GM12878 (cell line): Measurements from ENCODE around the gene RHEBL1. TPM values are rescaled to one million over a fixed set of nuclear protein-coding genes. Genes with fewer than 3 reads are reported as not detected.

ENCODE experiments used
- ASH2L ChIP-seq: fragments of 300-600, 200-600 bp; sonication (generic); IDR thresholded peaks from 2 replicates; pipeline ENCODE4 v1.6.1; 2017; ENCODE audit warnings: low read depth, mild to moderate bottlenecking, borderline replicate concordance
- CREB1 ChIP-seq: IDR thresholded peaks from 2 replicates; pipeline ENCODE4 v1.6.1; 2012; ENCODE audit warnings: low read depth, mild to moderate bottlenecking, inconsistent platforms
- HCFC1 ChIP-seq: fragments of 150-350 bp; IDR thresholded peaks from 2 replicates; pipeline ENCODE4 v1.6.1; 2014; ENCODE audit warnings: low read length
- JUNB ChIP-seq: IDR thresholded peaks from 2 replicates; pipeline ENCODE4 v1.6.1; 2016; ENCODE audit warnings: antibody characterized with exemption, mild to moderate bottlenecking
- MYC ChIP-seq: IDR thresholded peaks from 2 replicates; pipeline ENCODE4 v1.6.1; 2011; ENCODE audit warnings: mild to moderate bottlenecking, low read length, moderate library complexity, inconsistent platforms; ENCODE audit not compliant: insufficient read depth, insufficient replicate concordance, insufficient read length, severe bottlenecking
- NFIC ChIP-seq: IDR thresholded peaks from 2 replicates; pipeline ENCODE4 v1.6.1; 2012; ENCODE audit warnings: low read depth, mild to moderate bottlenecking, inconsistent platforms, low read length, moderate library complexity
- NFYA ChIP-seq: IDR thresholded peaks from 2 replicates; pipeline ENCODE4 v1.6.1; 2011; ENCODE audit warnings: low read depth, mild to moderate bottlenecking, low read length, improper control_type of control experiment, borderline replicate concordance
- NR2C2 ChIP-seq: IDR thresholded peaks from 2 replicates; pipeline ENCODE4 v1.6.1; 2011; ENCODE audit warnings: borderline replicate concordance, low read depth; ENCODE audit not compliant: control insufficient read depth, insufficient read length
- NR2F1 ChIP-seq: fragments of 450-650 bp; conservative IDR thresholded peaks from 2 replicates; pipeline ENCODE4 v1.6.1; 2017; ENCODE audit warnings: mild to moderate bottlenecking
- PAX8 ChIP-seq: fragments of 450-650 bp; IDR thresholded peaks from 2 replicates; pipeline ENCODE4 v1.6.1; 2017; ENCODE audit warnings: mild to moderate bottlenecking, moderate library complexity
- PRDM15 ChIP-seq: fragments of 450-650 bp; formaldehyde crosslinking; IDR thresholded peaks from 2 replicates; pipeline ENCODE4 v1.4.0; 2020; ENCODE audit warnings: mild to moderate bottlenecking, moderate library complexity
- RAD51 ChIP-seq: fragments of 450-650 bp; IDR thresholded peaks from 2 replicates; pipeline ENCODE4 v1.6.1; 2016; ENCODE audit warnings: moderate library complexity, mild to moderate bottlenecking, inconsistent platforms
- SIN3A ChIP-seq: IDR thresholded peaks from 2 replicates; pipeline ENCODE4 v1.6.1; 2012; ENCODE audit warnings: low read depth, low read length, improper control_type of control experiment
- SMARCA5 ChIP-seq: fragments of 450-650 bp; IDR thresholded peaks from 2 replicates; pipeline ENCODE4 v1.6.1; 2017; ENCODE audit warnings: mild to moderate bottlenecking
- SMC3 ChIP-seq: IDR thresholded peaks from 2 replicates; pipeline ENCODE4 v1.6.1; 2011; ENCODE audit warnings: low read length, improper control_type of control experiment, borderline replicate concordance
- STAT1 ChIP-seq: fragments of 450-650 bp; conservative IDR thresholded peaks from 2 replicates; pipeline ENCODE4 v1.6.1; 2014; ENCODE audit warnings: antibody characterized with exemption, mild to moderate bottlenecking
- SUPT20H ChIP-seq: IDR thresholded peaks from 2 replicates; pipeline ENCODE4 v1.6.1; 2011; ENCODE audit warnings: low read depth, mild to moderate bottlenecking, low read length, moderate library complexity, borderline replicate concordance; ENCODE audit not compliant: control insufficient read depth
- SUZ12 ChIP-seq: fragments of 200-600 bp; sonication (generic); IDR thresholded peaks from one replicate; pipeline ENCODE4 v1.6.1; 2018; ENCODE audit warnings: antibody characterized with exemption, mild to moderate bottlenecking; ENCODE audit not compliant: unreplicated experiment
- WRNIP1 ChIP-seq: IDR thresholded peaks from 2 replicates; pipeline ENCODE4 v1.6.1; 2011; ENCODE audit warnings: low read depth, low read length, improper control_type of control experiment, borderline replicate concordance
- ZBED1 ChIP-seq: IDR thresholded peaks from 2 replicates; pipeline ENCODE4 v1.6.1; 2016; ENCODE audit warnings: borderline replicate concordance
- ZNF217 ChIP-seq: fragments of 450-650 bp; IDR thresholded peaks from 2 replicates; pipeline ENCODE4 v1.6.1; 2017; ENCODE audit warnings: antibody characterized with exemption, mild to moderate bottlenecking
- polyA plus RNA-seq, 11 experiments: library from polyadenylated mRNA; depleted of rRNA in 4 of 11; unstranded in 6 of 11; stranded (reverse) in 5 of 11; fragments of >200 nt; fragmentation: Nextera tagmentation in 4 of 11; fragmentation: Illumina TruSeq in 1 of 11; extraction: Ambion mirVana in 4 of 11; extraction: Trizol in 1 of 11; gene quantifications; 1 replicate in 1 of 11; 2 replicates in 10 of 11; pipeline versions ENCODE4 v1.2.1 to v1.2.3, GENCODE V29; 2011 to 2016; ENCODE audit warnings: inconsistent platforms in 2 of 11, missing spikeins in 2 of 11, low read depth in 1 of 11
- total RNA-seq, 4 experiments: library from RNA; depleted of rRNA in 3 of 4; stranded (reverse); fragments of >200 nt in 3 of 4; fragmentation: Illumina TruSeq in 1 of 4; extraction: Trizol in 1 of 4; gene quantifications; 2 replicates each; pipeline versions ENCODE4 v1.2.1 to v1.2.3, GENCODE V29; 2013 to 2021
- TF ChIP-seq, protein P1 (sequence below): fragments of 450-650 bp; IDR thresholded peaks from 2 replicates; pipeline ENCODE4 v1.6.1; 2018; ENCODE audit warnings: mild to moderate bottlenecking, low read depth, moderate library complexity; ENCODE audit not compliant: partially characterized antibody
- TF ChIP-seq, protein P2 (sequence below): fragments of 450-650 bp; IDR thresholded peaks from 2 replicates; pipeline ENCODE4 v1.6.1; 2016; ENCODE audit warnings: mild to moderate bottlenecking

RHEBL1 gene
- total and polyA plus RNA-seq, 10 of the 15 experiments (the other 5 are each of a cell fraction or from before 2014, with no cell fraction given) = 5.9 to 18.7 (median 12.0) TPM

DNA sequence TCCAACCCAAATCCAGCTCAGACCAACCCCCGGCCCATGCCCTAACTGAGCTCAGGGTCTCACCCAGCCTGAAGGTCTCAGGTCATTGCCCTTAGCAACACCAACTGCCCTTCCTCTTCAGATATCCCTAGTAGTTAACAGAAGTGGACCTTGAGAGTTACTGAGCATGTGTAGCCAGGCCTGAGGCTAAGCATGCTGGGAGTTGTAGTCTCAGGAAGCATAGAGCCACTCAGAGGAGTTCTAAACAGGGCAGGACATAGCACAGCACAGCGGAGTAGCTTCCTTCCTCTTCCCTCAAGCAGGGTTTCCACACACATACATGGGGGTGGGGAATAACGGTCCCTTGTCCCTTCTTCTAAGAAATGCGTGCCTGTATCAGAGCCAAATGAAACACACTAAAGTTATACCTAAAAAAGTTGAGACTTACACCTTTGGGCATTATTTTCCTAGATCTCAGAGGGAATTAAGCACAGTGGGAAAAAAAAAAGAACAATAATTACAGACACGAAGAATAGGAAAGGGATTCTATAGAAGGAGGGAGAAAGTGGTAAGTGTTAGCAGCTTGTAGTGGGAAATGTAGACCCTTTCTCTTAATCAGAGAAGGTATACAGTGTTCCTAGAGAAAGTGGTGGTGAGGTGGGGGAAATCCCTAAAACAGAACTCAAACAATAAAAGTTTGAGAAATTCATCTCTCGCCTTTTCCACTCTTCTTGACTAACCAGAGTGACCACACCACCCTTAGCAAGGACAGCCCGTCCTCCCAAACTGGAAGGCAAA lies 13.6 kb downstream of the RHEBL1 start (continued):
- TF ChIP-seq STAT1 (no peak), SMC3 (no peak), NR2C2 (no peak), JUNB (no peak), ZNF217 (no peak), PRDM15 (no peak), MYC (no peak), RAD51 (no peak), CREB1 (0 out of 2 replicates have a peak, but pooled peaks have one; percentile 23), NFIC (no peak), SUPT20H (no peak), ZBED1 (no peak), NR2F1 (no peak), PAX8 (no peak), NFYA (no peak), SIN3A (no peak), WRNIP1 (no peak), SMARCA5 (peak; percentile 81; the same call in 1 of the 2 replicates), HCFC1 (peak; percentile 89), ASH2L (no peak), SUZ12 (no peak)
- TF ChIP-seq, protein P1, sequence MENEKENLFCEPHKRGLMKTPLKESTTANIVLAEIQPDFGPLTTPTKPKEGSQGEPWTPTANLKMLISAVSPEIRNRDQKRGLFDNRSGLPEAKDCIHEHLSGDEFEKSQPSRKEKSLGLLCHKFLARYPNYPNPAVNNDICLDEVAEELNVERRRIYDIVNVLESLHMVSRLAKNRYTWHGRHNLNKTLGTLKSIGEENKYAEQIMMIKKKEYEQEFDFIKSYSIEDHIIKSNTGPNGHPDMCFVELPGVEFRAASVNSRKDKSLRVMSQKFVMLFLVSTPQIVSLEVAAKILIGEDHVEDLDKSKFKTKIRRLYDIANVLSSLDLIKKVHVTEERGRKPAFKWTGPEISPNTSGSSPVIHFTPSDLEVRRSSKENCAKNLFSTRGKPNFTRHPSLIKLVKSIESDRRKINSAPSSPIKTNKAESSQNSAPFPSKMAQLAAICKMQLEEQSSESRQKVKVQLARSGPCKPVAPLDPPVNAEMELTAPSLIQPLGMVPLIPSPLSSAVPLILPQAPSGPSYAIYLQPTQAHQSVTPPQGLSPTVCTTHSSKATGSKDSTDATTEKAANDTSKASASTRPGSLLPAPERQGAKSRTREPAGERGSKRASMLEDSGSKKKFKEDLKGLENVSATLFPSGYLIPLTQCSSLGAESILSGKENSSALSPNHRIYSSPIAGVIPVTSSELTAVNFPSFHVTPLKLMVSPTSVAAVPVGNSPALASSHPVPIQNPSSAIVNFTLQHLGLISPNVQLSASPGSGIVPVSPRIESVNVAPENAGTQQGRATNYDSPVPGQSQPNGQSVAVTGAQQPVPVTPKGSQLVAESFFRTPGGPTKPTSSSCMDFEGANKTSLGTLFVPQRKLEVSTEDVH = no peak
- TF ChIP-seq, protein P2, sequence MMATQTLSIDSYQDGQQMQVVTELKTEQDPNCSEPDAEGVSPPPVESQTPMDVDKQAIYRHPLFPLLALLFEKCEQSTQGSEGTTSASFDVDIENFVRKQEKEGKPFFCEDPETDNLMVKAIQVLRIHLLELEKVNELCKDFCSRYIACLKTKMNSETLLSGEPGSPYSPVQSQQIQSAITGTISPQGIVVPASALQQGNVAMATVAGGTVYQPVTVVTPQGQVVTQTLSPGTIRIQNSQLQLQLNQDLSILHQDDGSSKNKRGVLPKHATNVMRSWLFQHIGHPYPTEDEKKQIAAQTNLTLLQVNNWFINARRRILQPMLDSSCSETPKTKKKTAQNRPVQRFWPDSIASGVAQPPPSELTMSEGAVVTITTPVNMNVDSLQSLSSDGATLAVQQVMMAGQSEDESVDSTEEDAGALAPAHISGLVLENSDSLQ = no peak
